HG02571 (cell line): Measurements from ENCODE around the gene AQP12B.
"Not testable (repeated sequence)": the region's sequence is repeated elsewhere in the genome, so short reads cannot be mapped to it uniquely, and the experiment has no call there.

Experiments
- ATAC-seq: cut with Tn5 transposase; IDR thresholded peaks from one replicate; pipeline ENCODE4 v1.9.1; 2021; ENCODE audit warnings: mild to moderate bottlenecking, moderate library complexity; ENCODE audit not compliant: unreplicated experiment

Gene AQP12B

DNA sequence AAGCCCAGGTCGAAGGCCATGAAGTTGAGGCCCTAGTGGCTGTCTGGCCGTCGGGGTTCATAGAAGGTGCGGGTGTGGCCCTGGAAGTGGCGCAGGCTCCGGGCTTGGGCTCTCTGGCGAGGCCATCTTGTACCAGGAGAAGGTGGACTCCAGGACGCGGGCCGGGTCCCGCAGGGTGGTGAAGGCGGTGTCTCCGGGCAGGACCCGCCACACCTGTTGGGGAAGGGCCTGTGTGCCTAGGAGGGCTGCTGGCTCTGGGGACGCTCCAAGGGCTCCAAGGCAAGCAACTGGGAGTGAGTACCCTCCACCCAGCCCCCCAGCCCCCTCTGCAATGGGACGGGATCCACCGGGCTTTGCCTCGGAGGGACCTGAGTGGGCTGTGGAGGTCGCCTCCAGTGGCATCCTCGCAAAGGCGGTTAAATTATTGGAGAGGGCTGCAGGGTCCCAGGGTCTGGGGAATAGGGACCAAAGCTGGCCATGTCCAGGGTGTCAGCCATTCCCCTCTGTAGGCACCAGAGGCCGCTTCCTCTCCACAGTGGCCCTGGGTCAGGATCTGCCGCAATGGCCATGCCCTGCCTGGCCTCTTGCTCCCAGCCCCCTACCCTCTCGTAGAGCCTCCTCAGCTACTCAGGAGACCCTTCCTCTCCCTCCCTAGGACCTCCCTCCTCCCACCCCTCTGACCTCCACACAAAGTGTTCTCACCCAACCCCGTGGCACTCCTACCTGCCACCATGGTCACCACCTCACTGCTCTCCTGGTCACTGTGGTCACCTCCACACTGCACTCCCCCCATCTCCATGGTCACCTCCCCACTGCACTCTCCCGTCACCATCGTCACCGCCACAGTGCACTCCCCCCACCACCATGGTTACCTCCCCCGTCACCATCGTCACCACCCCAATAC, 19.3 kb upstream of the AQP12B start:
- ATAC-seq: no peak

DNA sequence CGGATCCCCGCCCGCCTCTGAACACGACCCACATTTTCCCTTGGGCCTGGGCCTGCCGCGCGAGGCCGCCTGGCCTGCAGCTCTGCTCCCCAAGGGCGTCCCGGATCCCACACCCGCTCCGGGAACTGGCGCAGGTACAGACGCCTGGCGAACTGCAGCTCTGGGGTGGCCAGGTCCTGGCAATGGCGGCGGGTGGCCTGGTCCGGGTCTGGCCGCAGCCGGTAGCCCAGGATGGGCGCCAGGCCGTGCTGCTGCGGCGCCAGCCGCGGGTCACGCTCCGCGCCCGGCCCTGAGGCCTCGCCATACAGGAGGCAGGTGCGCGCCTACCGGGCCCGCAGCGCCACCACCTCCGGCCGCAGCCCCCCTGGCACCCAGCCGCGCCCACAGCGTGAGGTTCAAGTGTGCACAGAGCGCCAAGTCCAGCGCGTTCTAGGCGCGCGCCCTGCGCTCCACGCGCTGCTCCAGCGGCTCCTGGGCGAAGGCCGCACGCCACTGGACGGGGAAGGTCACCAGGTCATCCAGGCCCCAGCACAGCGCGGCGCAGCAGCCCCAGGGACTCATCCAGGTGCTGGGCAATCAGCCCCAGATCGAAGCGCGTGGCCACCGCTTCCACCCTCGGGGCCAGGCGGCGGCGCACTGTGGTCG, 18.5 kb upstream of the AQP12B start:
- no peak for ATAC-seq

DNA sequence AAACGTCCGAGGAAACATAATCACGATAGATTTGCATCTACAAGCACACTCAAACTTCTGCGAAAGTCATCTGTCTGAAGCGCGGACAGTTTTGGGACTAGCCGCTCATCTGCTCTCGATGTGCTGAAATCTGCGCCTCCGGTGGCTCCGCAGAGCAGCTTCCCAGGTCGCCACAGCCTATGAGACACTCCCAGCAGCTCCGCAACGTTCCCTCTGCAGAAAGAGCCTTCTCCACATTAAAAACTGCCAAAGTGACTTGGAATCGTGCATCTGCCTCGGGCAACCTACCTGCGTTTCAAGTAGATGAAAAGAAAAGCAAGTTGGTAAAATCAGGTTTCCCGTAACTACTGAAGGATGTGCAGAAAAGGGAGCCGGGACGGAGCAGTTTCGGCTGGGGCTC, 17.9 kb upstream of the AQP12B start:
- not testable (repeated sequence) for ATAC-seq

DNA sequence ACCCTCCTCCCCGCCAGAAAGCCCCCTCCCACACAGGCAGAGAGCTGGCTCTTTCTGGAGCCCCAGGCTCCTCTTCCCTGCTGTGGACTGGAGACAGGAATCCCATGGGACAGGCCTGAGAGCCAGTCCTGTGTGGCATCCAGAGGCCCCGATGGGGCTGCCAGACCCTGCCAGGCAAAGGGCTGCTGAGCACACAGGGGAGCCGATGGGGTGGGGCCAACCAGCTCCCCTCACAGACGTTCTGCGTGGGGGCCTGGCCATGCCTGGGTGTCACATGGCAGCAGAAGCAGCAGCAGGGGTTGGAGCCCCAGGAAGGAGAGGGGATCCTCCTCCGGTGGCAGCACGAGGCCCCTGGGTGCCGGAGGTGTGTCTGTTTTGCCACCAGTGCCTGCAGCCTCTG, 17.1 kb upstream of the AQP12B start:
- not testable (repeated sequence) for ATAC-seq

DNA sequence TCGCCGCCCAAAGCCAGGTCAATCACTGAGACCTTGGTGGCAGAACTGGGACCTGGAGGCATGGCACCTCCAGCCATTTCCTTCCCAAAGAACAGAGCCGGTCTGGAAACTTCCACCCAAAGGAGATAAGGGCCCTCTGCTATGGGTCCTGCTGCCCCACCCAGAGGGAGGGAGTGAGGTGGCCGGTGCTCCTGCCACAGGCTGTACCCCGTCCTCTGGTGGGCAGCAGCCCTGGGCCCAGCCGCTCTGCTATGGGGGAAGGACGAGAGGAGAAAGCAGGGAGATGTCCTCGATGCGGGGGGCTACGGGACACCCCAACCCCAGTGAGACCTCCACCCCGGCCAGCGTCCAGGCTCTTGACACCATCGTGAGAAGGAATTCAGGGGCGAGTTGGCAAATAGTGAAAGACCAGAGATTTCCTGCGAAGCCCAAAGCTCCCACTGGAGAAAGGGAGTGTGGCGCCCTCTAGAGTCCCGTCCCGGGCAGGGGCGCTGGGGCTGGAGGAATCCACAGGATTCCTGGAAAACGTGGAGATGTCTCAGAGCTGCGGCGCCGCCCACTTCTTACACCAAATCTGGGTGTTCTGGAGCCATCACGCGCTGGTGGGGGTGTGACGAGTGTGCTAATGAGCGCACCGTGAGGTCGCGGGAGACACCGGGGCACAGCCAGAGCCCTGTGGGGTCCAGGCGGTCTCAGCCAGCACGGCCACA, 16.3 kb upstream of the AQP12B start:
- not testable (repeated sequence) for ATAC-seq

DNA sequence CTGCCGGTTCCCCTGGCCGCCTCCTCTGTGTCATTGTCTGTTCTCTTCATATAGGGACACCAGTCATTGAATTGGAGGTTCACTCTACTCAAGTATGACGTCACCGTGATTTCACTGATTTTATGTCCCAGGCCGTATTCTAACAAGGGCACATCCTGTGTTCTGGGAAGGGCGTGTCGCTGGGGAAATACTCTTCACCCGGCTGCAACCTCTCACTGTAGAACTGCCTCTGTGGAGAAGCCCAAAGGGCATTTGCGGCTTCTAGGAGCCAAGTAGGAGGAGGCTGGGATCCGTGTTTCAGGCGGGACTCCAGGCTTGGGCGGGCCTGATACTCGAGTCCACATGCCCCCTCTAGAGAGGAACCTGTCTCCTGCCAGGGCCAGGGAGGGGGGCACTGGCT, 13.8 kb upstream of the AQP12B start:
- not testable (repeated sequence) for ATAC-seq

DNA sequence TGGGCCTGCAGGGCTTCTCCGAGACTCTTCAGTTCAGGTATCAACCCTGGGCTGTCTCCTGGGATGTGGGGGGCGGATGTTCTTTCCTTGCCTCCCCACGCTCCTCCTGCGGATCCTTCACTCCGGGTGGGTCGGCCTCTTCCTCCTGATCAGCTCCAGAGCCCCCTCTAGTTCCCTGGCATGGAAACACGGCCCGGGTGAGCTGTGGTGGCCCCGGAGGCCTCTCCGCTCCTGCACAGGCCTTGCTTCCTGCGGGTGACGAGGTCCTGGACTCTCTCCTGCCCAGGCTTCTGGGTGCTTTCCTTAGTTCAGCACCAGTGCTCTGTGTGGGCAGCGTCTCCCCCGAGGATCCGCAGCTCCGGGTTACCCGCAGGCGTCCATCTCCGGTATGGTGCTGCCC, 12.9 kb upstream of the AQP12B start:
- ATAC-seq: not testable (repeated sequence)

DNA sequence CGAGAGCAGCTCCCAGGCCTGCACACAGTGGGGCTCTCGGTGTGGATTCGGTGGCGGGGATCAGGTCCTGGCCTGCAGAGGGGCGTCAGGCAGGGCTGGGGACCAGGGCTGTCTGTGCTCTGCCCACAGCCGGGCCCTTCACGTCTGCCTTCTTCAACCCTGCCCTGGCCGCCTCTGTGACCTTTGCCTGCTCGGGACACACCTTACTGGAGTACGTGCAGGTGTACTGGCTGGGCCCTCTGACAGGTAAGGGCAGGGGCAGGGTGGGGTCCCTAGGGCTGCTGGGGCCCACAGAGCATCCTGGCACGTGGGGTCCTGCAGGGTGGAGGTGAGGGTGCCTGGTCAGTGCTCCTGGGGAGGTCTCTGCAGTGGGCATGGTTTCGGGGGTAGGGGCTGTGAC, 11.6 kb upstream of the AQP12B start:
- not testable (repeated sequence) for ATAC-seq

DNA sequence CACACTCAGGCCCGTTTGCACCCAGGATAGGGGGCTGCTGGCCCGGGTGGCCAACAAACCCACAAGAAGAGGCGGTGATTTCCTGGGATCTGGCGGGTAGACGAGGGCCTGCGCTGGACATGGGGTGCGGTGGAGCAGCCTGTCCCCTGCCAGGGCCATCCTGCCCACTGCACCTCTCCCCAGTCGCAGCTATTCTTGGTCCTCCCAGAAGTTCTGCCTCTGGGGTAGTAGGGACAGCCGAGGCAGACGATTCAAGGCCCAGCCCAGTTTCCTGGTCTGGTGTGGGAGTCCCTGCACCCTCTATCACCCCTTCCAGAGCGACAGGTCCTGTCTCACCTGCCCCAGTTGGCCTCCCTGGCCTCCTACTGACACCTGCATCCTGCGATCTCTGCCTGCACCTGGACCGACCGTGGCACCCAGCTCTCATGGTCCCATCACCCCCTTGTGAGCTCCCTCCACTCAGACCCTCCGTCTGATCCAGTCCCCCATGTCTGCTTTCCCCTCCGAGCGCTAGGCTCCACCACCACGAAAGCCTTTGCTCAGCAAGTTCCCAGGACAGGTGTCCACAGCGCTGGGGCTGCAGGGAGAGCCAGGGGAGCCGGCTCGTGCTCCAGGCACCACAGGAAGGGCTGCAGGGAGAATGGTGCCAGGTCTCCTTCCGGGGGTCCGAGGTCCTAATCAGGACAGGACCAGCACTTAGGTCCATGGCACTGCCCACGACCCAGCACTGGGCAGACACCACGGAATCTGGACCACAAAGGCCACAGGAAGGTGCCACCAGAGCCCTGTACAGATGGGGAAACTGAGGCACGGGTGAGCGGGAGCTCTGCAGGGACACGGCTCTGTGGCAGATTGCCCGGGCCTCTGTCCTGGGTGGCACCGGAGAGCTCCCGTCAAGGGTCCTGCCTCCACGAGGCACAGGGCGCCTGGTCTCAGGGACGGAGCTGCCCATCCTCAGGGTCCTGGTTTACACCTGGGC, 10.2 kb upstream of the AQP12B start:
- ATAC-seq: not testable (repeated sequence)

DNA sequence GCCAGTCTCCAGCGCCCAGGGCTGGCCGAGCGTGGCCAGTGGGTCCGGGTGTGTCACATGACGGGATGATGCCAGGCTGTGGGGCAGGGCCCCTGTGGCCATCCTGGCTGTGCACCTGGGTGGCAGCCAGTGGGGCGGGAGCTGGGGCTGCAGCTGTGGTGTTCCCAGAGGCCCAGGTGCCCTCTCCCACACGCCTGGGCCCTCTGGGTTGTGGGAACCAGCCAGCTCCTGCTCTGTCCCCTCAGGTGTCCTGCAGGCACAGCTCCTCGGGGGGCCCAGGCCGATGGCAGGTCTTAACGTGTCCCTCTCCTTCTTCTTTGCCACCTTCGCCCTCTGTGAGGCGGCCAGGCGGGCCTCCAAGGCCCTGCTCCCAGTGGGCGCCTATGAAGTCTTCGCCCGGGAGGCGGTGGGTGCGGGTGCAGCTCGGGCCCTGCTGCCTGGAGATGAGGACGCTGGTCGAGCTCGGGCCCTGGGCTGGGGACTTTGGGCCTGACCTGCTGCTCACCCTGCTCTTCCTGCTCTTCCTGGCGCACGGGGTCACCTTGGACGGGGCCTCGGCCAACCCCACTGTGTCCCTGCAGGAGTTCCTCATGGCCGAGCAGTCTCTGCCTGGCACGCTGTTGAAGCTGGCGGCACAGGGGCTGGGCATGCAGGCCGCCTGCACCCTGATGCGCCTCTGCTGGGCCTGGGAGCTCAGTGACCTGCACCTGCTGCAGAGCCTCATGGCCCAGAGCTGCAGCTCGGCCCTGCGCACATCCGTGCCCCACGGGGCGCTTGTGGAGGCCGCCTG, 9.1 kb upstream of the AQP12B start, which contains the start of gene AQP12A:
AQP12A (plus strand) TSS at position 236 of the 790 bp plus-strand sequence; CDS start at position 284, 48 bp downstream.
- not testable (repeated sequence) for ATAC-seq

DNA sequence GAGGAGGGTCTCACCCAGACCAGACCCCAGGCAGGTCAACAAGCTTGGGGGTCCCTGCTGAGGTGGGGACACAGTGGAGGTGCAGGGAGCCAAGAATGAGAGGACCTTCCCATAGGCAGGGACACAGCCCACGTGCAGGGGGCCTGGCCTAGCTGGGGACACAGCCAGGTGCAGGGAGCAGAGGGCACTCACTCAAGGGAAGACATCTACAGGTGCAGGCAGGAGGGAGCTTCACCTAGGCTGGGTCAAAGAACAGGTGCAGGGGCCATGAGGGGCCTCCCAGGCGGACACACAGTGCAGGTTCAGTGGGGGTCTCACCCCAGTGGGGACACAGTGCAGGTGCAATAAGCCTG, 8.4 kb upstream of the AQP12B start:
- not testable (repeated sequence) for ATAC-seq

DNA sequence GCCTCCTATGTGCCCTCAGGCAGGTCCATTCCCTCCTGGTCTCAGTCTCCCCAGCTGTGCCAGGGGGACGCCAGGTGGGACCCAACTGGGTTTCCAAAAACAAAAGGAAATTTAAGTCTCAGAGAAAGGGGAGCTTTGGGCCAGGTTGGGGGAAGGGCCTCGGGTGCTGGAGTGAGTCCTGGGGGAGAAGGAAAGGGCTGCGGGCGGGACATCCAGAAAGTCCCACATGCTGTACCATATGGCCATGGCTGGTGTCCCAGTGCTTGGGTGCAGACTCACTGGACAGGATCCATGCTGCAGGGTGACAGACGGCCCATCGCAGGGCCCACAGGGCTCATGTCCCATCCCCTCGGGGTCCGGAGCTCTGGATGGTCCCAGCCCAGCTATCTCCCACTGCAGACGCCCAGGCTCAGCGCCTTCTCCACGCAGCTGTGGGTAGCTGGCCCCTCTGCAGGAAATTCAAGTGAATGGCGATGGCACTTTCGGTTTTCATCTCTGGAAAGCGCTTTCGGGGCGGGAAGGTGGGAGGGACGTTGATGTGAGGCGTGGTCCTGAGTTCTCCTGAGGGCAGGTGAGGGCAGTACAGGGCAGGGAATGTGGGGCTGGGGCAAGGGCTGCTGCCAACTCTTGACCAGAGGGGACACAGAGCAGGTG, 7.9 kb upstream of the AQP12B start:
- not testable (repeated sequence) for ATAC-seq

DNA sequence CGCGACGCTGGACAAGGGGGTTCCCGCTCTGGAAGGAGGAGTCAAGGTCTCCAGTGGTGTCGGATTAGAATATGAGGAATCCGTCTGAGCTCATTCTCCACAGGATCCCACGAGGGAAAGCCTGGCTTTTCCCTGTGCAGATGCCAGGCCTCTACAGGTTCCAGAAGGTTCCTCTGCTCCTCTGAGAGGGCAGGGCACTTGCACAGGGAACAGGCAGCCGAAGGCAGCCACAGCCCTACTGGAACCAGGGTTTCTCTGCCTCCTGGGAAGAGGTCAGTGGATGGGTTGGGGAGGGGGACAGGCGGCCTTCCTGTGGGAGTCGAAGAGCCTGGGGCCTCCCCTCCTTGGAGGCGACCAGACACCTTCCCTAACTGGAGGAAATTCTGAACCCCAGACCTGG, 7.3 kb upstream of the AQP12B start:
- ATAC-seq: no peak

DNA sequence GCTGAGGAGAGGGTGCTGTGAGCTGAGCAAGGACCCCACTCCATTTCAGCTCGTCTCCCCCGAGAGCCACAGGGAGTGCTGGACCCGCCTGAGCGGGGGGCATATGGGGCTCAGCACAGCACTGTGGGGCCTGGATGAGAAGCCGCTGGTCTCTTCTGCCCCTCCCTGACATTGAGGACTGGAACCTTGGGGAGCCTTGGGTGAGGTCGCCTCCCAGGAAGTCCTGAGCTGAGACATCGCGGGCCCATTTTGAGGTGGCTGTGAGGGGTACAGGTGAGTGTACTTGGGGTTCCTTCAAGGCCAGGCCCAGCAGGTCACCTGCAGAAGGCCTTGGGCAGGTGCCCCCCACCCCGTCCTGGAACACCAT, 5.9 kb upstream of the AQP12B start:
- ATAC-seq: no peak

DNA sequence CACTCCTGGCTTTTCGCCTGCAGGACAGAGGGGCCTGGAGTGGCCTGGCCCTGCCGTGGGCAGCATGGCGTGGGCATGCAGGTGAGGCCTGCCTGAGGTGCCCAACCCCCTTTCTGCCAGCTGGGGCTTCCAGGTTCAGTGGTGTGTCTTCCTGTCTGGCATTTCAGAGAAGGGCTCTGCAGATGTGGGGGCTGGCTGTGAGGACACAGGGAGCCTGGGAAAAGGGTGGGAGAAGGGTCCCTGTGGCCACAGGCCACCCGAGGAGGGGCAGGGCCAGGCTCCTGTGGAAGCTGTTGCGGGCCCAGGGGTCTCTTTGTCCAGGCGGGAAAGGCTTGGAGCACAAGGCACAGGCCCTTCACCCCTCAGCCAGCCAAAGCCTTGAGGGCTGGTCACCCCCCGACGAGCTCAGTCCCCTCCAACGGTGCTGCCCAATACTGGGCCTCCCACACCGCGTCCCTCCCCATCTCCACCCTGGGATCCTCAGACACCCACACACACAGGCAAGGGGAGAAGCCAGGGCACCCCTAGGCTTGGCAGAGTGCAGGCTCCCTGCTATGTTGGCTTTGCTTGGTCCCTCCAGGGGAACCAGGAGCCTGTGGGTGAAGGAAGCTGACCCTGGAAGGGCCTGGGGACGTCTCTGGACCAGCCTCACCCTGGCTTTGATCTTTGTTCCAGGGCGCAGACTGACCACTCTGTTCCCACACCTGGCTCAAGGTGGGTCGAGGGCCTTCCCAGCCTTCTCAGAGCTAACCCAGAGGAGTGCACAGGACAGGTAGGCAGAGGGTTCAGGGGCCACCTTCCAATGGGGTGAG, 5.3 kb upstream of the AQP12B start:
- no peak for ATAC-seq

DNA sequence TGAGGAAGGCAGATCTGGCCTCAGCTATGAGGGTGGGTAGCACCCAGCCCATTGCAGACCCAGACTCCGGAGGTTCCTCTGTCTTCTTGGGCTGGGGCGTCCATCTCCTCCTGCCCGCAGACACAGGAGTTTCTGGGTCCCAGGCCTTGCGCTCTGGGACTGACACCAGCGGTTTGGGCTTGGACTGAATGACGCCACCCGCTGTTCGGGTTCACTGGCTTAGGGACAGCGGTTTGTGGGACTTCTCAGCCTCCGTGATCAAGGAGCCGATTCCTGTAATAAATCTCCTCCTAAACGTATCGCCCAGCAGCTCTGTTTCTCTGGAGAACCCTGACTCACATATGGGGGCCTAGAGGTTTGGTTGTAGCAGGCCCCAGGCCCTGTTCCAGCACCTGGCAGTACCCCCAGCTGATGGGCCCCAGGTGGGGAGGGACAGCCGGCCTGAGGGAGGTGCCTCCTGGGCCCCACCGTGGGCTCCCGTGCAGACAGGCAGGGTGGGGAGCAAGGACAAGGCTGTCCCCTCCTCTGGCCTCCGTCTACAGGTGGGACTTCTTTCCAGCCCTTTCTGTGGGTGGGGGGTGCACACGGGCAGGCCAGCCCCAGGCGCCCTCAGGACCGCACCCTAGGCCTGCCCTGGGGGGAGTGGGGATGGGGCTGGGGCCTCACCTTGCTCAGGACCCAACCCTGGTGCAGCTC, 4.5 kb upstream of the AQP12B start:
- ATAC-seq: no peak

DNA sequence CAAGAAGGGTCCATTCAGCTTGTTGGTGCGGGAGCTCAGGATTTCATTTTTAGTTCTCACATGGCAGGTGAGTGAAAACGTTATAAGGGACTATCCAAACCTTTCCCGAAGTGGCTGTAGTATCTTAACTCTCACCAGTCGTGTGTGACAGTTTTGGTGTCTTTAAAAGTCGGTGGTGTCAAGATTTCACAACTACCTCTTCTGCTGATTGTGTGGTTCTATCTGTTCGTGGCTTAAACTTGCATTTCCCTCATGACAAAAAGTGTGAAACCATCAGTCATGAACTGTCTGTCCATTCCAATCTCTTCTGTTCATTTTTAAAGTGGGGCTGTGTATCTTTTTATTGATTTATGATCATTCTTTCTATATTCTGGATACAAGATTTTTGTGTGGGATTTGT, 3.8 kb upstream of the AQP12B start:
- ATAC-seq: no peak
